GM18519 (cell line): ENCODE data around the gene ZBTB37.
"Not testable (repeated sequence)": the region's sequence is repeated elsewhere in the genome, so short reads cannot be mapped to it uniquely, and the experiment has no call there.

Source experiments
- ATAC-seq: cut with Tn5 transposase; IDR thresholded peaks from one replicate; pipeline ENCODE4 v1.9.1; 2021; ENCODE audit warnings: mild to moderate bottlenecking, moderate library complexity; ENCODE audit not compliant: unreplicated experiment, low FRiP score

The ZBTB37 gene

GRCh38 chr1:173868266-173869020 is at the start of gene ZBTB37:
ZBTB37 (plus strand) TSS chr1:173868380; CDS start chr1:173870226, 1,846 bp downstream.
- ATAC-seq = peak; percentile 30

GRCh38 chr1:173818459-173818858 is 49.7 kb upstream of the ZBTB37 start:
- no peak for ATAC-seq

- ATAC-seq = no peak
Observed at GRCh38 chr1:173821680-173822079, 46.5 kb upstream of the ZBTB37 start.

GRCh38 chr1:173823781-173824314 is 44.3 kb upstream of the ZBTB37 start:
- peak; percentile 23 for ATAC-seq

- peak; percentile 74 for ATAC-seq
Observed at GRCh38 chr1:173824315-173825081, 43.7 kb upstream of the ZBTB37 start, which contains the start of the genes CENPL and DARS2. CENPL (minus strand) TSS chr1:173824883; CDS start chr1:173811299, 13,584 bp downstream. DARS2 (plus strand) TSS chr1:173824673; CDS start chr1:173825230, 557 bp downstream.

GRCh38 chr1:173827611-173828010 is 40.6 kb upstream of the ZBTB37 start:
- no peak for ATAC-seq

- no peak for ATAC-seq
Observed at GRCh38 chr1:173832748-173833147, 35.4 kb upstream of the ZBTB37 start.

- ATAC-seq = no peak
Observed at GRCh38 chr1:173852105-173852504, 16.1 kb upstream of the ZBTB37 start.

- no peak for ATAC-seq
Observed at GRCh38 chr1:173853074-173853473, 15.1 kb upstream of the ZBTB37 start.

- ATAC-seq = no peak
Observed at GRCh38 chr1:173856014-173856413, 12.2 kb upstream of the ZBTB37 start.

- no peak for ATAC-seq
Observed at GRCh38 chr1:173856903-173857302, 11.3 kb upstream of the ZBTB37 start.

GRCh38 chr1:173857363-173857917 is 10.7 kb upstream of the ZBTB37 start:
- ATAC-seq = no peak

GRCh38 chr1:173859547-173859946 is 8.6 kb upstream of the ZBTB37 start:
- ATAC-seq = not testable (repeated sequence)

- ATAC-seq = no peak
Observed at GRCh38 chr1:173860065-173860464, 8.1 kb upstream of the ZBTB37 start.

- no peak for ATAC-seq
Observed at GRCh38 chr1:173861731-173862145, 6.4 kb upstream of the ZBTB37 start.

- not testable (repeated sequence) for ATAC-seq
Observed at GRCh38 chr1:173862146-173862768, 5.9 kb upstream of the ZBTB37 start.

- ATAC-seq = no peak
Observed at GRCh38 chr1:173862769-173863223, 5.4 kb upstream of the ZBTB37 start.

- ATAC-seq = no peak
Observed at GRCh38 chr1:173863224-173864161, 4.7 kb upstream of the ZBTB37 start.

- no peak for ATAC-seq
Observed at GRCh38 chr1:173864179-173864867, 3.9 kb upstream of the ZBTB37 start.
